Immature natural killer cell (primary cell): ENCODE data around the gene MAD2L1BP. TPM values are rescaled to one million over a fixed set of nuclear protein-coding genes. Genes with fewer than 3 reads are reported as not detected.

Experiments used
- DNase-seq, 3 donors: peaks; one replicate each; pipeline ENCODE4 v3.0.0; 2022; ENCODE audit warnings: mixed read lengths in 1 of 3
- H3K27ac Mint-ChIP-seq, 6 donors: one replicate each; pipeline ENCODE4 v1.8.0; 2020; ENCODE audit warnings: mixed read lengths in 6 of 6, mild to moderate bottlenecking in 5 of 6, inconsistent platforms in 4 of 6, moderate library complexity in 3 of 6
- H3K27me3 Mint-ChIP-seq, 3 donors: one replicate each; pipeline ENCODE4 v1.8.0; 2020 to 2021; ENCODE audit warnings: low read depth in 3 of 3, mild to moderate bottlenecking in 3 of 3, mixed read lengths in 3 of 3, moderate library complexity in 3 of 3, inconsistent platforms in 1 of 3
- H3K36me3 Mint-ChIP-seq, 3 donors: one replicate each; pipeline ENCODE4 v1.8.0; 2020; ENCODE audit warnings: mixed read lengths in 3 of 3, inconsistent platforms in 2 of 3, mild to moderate bottlenecking in 2 of 3
- H3K4me1 Mint-ChIP-seq, 2 donors: one replicate each; pipeline ENCODE4 v1.8.0; 2020; ENCODE audit warnings: inconsistent platforms in 2 of 2, mild to moderate bottlenecking in 2 of 2, mixed read lengths in 2 of 2, moderate library complexity in 1 of 2
- H3K4me3 Mint-ChIP-seq, 5 donors: one replicate each; pipeline ENCODE4 v1.8.0; 2020; ENCODE audit warnings: mild to moderate bottlenecking in 5 of 5, mixed read lengths in 5 of 5, inconsistent platforms in 3 of 5, moderate library complexity in 3 of 5
- H3K9me3 Mint-ChIP-seq, 6 donors: one replicate each; pipeline ENCODE4 v1.8.0; 2020; ENCODE audit warnings: mild to moderate bottlenecking in 6 of 6, mixed read lengths in 6 of 6, inconsistent platforms in 4 of 6, moderate library complexity in 3 of 6
- polyA plus RNA-seq, 3 donors: library from polyadenylated mRNA; unstranded; fragments of 300-500 nt; fragmentation: Illumina TruSeq; gene quantifications; one replicate each; pipeline ENCODE4 v1.2.3, GENCODE V29; 2021

The MAD2L1BP gene
- polyA plus RNA-seq, 3 donors from 2014 or later, result 23.7 to 30.4 (median 28.3) TPM

- no peaks in the 10 kb centered on the region for H3K9me3 Mint-ChIP-seq
- no peak overlapping the region for H3K27ac Mint-ChIP-seq
- peaks cover 4 to 29% (median 6%) of the 10 kb centered on the region in 3 donors for H3K36me3 Mint-ChIP-seq
- DNase-seq, result no peak
- no peak overlapping the region for H3K4me3 Mint-ChIP-seq
- peaks cover 0 to 2% (median 0%) of the 10 kb centered on the region in 3 donors for H3K27me3 Mint-ChIP-seq
- peaks cover 0 to under 1% of the 10 kb centered on the region in 2 donors for H3K4me1 Mint-ChIP-seq
Observed at GRCh38 chr6:43673444-43674084, 37.9 kb downstream of the MAD2L1BP start.

GRCh38 chr6:43674291-43674690, 38.7 kb downstream of the MAD2L1BP start:
- no peak for DNase-seq
- H3K4me1 Mint-ChIP-seq, result no peaks in the 10 kb centered on the region
- H3K27me3 Mint-ChIP-seq, result peaks cover 0 to 2% (median 0%) of the 10 kb centered on the region in 3 donors
- peak overlapping the region in 1 of 6 donors; percentile 8 for H3K27ac Mint-ChIP-seq
- no peak overlapping the region for H3K4me3 Mint-ChIP-seq
- H3K36me3 Mint-ChIP-seq, result peaks cover 4 to 31% (median 6%) of the 10 kb centered on the region in 3 donors
- H3K9me3 Mint-ChIP-seq, result no peaks in the 10 kb centered on the region

- H3K9me3 Mint-ChIP-seq, result no peaks in the 10 kb centered on the region
- H3K4me1 Mint-ChIP-seq, result no peaks in the 10 kb centered on the region
- H3K27me3 Mint-ChIP-seq, result peaks cover 0 to 2% (median 0%) of the 10 kb centered on the region in 3 donors
- no peak for DNase-seq
- peaks cover 6 to 34% (median 8%) of the 10 kb centered on the region in 3 donors for H3K36me3 Mint-ChIP-seq
- no peak overlapping the region for H3K27ac Mint-ChIP-seq
- no peak overlapping the region for H3K4me3 Mint-ChIP-seq
Observed at GRCh38 chr6:43674921-43675320, 39.3 kb downstream of the MAD2L1BP start.

GRCh38 chr6:43676962-43677606, 41.4 kb downstream of the MAD2L1BP start:
- Mint-ChIP-seq H3K9me3 (no peaks in the 10 kb centered on the region), H3K27ac (no peak overlapping the region), H3K27me3 (no peaks in the 10 kb centered on the region), H3K4me1 (peaks cover 5 to 10% of the 10 kb centered on the region in 2 donors), H3K36me3 (peaks cover 6 to 31% (median 12%) of the 10 kb centered on the region in 3 donors), H3K4me3 (no peak overlapping the region)
- DNase-seq, result no peak

GRCh38 chr6:43677759-43678158, 42.1 kb downstream of the MAD2L1BP start:
- Mint-ChIP-seq H3K4me3 (no peak overlapping the region), H3K27me3 (no peaks in the 10 kb centered on the region), H3K9me3 (no peaks in the 10 kb centered on the region), H3K27ac (no peak overlapping the region), H3K36me3 (peaks cover 6 to 31% (median 12%) of the 10 kb centered on the region in 3 donors), H3K4me1 (peaks cover 10 to 15% of the 10 kb centered on the region in 2 donors)
- DNase-seq, result no peak

- peaks cover 6 to 35% (median 12%) of the 10 kb centered on the region in 3 donors for H3K36me3 Mint-ChIP-seq
- no peaks in the 10 kb centered on the region for H3K9me3 Mint-ChIP-seq
- no peak for DNase-seq
- H3K27me3 Mint-ChIP-seq, result no peaks in the 10 kb centered on the region
- H3K4me3 Mint-ChIP-seq, result no peak overlapping the region
- H3K4me1 Mint-ChIP-seq, result peaks cover 16 to 21% of the 10 kb centered on the region in 2 donors
- H3K27ac Mint-ChIP-seq, result no peak overlapping the region
Observed at GRCh38 chr6:43678341-43678740, 42.7 kb downstream of the MAD2L1BP start.

- Mint-ChIP-seq H3K4me3 (no peak overlapping the region), H3K9me3 (no peaks in the 10 kb centered on the region), H3K4me1 (peaks cover 22 to 28% of the 10 kb centered on the region in 2 donors), H3K27ac (no peak overlapping the region), H3K36me3 (peaks cover 6 to 35% (median 12%) of the 10 kb centered on the region in 3 donors), H3K27me3 (peaks cover 0 to under 1% (median 0%) of the 10 kb centered on the region in 3 donors)
- DNase-seq, result no peak
Observed at GRCh38 chr6:43679057-43679456, 43.4 kb downstream of the MAD2L1BP start.

GRCh38 chr6:43680308-43681200, 44.9 kb downstream of the MAD2L1BP start:
- Mint-ChIP-seq H3K4me1 (peaks cover 28 to 43% of the 10 kb centered on the region in 2 donors), H3K4me3 (no peak overlapping the region), H3K27ac (peak overlapping the region in 1 of 6 donors; percentile 29), H3K27me3 (peaks cover 0 to 1% (median 0%) of the 10 kb centered on the region in 3 donors), H3K36me3 (peaks cover 0 to 27% (median 12%) of the 10 kb centered on the region in 3 donors), H3K9me3 (no peaks in the 10 kb centered on the region)
- DNase-seq, result no peak

- peaks cover 0 to 21% (median 12%) of the 10 kb centered on the region in 3 donors for H3K36me3 Mint-ChIP-seq
- H3K4me1 Mint-ChIP-seq, result peaks cover 32 to 49% of the 10 kb centered on the region in 2 donors
- DNase-seq, result no peak
- H3K9me3 Mint-ChIP-seq, result no peaks in the 10 kb centered on the region
- no peak overlapping the region for H3K27ac Mint-ChIP-seq
- peaks cover 0 to 1% (median 0%) of the 10 kb centered on the region in 3 donors for H3K27me3 Mint-ChIP-seq
- H3K4me3 Mint-ChIP-seq, result no peak overlapping the region
Observed at GRCh38 chr6:43681303-43681702, 45.7 kb downstream of the MAD2L1BP start.

GRCh38 chr6:43682724-43683429, 47.2 kb downstream of the MAD2L1BP start:
- Mint-ChIP-seq H3K4me1 (peaks cover 48 to 65% of the 10 kb centered on the region in 2 donors), H3K36me3 (peaks cover 0 to 17% (median 9%) of the 10 kb centered on the region in 3 donors), H3K27me3 (peaks cover 0 to 2% (median 1%) of the 10 kb centered on the region in 3 donors), H3K27ac (peak overlapping the region in 1 of 6 donors; percentile 12), H3K9me3 (no peaks in the 10 kb centered on the region), H3K4me3 (no peak overlapping the region)
- no peak for DNase-seq

GRCh38 chr6:43683708-43684455, 48.2 kb downstream of the MAD2L1BP start:
- Mint-ChIP-seq H3K4me3 (no peak overlapping the region), H3K27me3 (peaks cover 2 to 4% (median 3%) of the 10 kb centered on the region in 3 donors), H3K9me3 (no peaks in the 10 kb centered on the region), H3K4me1 (peaks cover 53 to 71% of the 10 kb centered on the region in 2 donors), H3K27ac (no peak overlapping the region), H3K36me3 (peaks cover 0 to 8% (median 8%) of the 10 kb centered on the region in 3 donors)
- no peak for DNase-seq

GRCh38 chr6:43687079-43687436, 51.4 kb downstream of the MAD2L1BP start:
- peaks cover 0 to 4% (median 0%) of the 10 kb centered on the region in 3 donors for H3K36me3 Mint-ChIP-seq
- no peak for DNase-seq
- no peaks in the 10 kb centered on the region for H3K9me3 Mint-ChIP-seq
- peaks cover 47 to 61% of the 10 kb centered on the region in 2 donors for H3K4me1 Mint-ChIP-seq
- H3K27ac Mint-ChIP-seq, result peak overlapping the region; percentile 86 to 92 (median 91)
- H3K4me3 Mint-ChIP-seq, result peak overlapping the region; percentile 96 to 98 (median 97)
- peaks cover 2 to 6% (median 5%) of the 10 kb centered on the region in 3 donors for H3K27me3 Mint-ChIP-seq
